Endothelial cell of umbilical vein (primary cell): ENCODE data around the gene PTPRCAP.

Experiments
- CTCF ChIP-seq, 2 donors: IDR thresholded peaks; 1 replicate in 1 of 2; 2 replicates in 1 of 2; pipeline ENCODE4 v1.5.1; 2011; ENCODE audit warnings: low read length in 2 of 2, mild to moderate bottlenecking in 2 of 2, moderate library complexity in 2 of 2, control low read depth in 1 of 2, inconsistent platforms in 1 of 2, low read depth in 1 of 2; ENCODE audit not compliant: insufficient read depth in 1 of 2; ENCODE audit errors: extremely low read depth in 1 of 2
- EZH2 ChIP-seq: IDR thresholded peaks from 2 replicates; pipeline ENCODE4 v1.6.1; 2012; ENCODE audit warnings: borderline replicate concordance, low read depth, mild to moderate bottlenecking, moderate library complexity, low read length, inconsistent platforms; ENCODE audit not compliant: severe bottlenecking

- TF ChIP-seq CTCF (IDR thresholded peaks at IDR 0.05; ENCODE audit: extremely low read depth in 1 of 2, insufficient read depth in 1 of 2, low read depth in 1 of 2, low read length in 2 of 2) (no peak), EZH2 (no peak)
Observed at GRCh38 chr11:67428052-67429001, 9.2 kb downstream of the PTPRCAP start, which contains the start of gene RPS6KB2.
